GM12864 (cell line): ENCODE measurements around the gene ERICH3.

Experiments
- DNase-seq: peaks from one replicate; pipeline ENCODE4 v3.0.0-alpha.2; 2011; ENCODE audit warnings: low read depth
- H3K4me3 ChIP-seq: 2 replicates; pipeline ENCODE4 v1.5.1; 2011; ENCODE audit warnings: mild to moderate bottlenecking, low read depth, low read length, control low read depth
- TF ChIP-seq, protein P1 (sequence below): IDR thresholded peaks from 2 replicates; pipeline ENCODE4 v1.5.1; 2011; ENCODE audit warnings: low read depth, mild to moderate bottlenecking, moderate library complexity, low read length, control low read depth, inconsistent platforms; ENCODE audit errors: missing control alignments

ERICH3 gene

DNA sequence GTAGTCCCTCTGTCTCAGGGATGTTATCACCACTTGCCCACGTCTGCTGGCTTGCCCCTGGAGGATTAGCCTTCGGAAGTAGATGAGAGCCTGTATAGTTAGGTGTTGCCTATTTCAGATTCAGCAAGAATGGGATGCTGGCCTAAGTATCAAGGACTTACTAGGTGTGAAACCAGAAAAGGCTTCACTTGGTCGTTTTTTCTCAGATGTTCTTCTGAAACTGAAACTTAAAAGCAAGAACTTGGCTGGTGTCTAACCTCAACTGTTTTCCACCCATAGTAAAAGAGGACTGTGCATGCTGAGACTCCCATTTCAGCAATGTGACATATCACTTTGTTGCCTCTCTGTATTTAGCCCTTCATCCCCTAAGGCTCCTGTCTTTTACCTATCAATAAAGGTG is 94.2 kb downstream of the ERICH3 start:
- peak; percentile 56 for DNase-seq
- H3K4me3 ChIP-seq = no peak overlapping the region
- TF ChIP-seq, protein P1, sequence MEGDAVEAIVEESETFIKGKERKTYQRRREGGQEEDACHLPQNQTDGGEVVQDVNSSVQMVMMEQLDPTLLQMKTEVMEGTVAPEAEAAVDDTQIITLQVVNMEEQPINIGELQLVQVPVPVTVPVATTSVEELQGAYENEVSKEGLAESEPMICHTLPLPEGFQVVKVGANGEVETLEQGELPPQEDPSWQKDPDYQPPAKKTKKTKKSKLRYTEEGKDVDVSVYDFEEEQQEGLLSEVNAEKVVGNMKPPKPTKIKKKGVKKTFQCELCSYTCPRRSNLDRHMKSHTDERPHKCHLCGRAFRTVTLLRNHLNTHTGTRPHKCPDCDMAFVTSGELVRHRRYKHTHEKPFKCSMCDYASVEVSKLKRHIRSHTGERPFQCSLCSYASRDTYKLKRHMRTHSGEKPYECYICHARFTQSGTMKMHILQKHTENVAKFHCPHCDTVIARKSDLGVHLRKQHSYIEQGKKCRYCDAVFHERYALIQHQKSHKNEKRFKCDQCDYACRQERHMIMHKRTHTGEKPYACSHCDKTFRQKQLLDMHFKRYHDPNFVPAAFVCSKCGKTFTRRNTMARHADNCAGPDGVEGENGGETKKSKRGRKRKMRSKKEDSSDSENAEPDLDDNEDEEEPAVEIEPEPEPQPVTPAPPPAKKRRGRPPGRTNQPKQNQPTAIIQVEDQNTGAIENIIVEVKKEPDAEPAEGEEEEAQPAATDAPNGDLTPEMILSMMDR = no peak

DNA sequence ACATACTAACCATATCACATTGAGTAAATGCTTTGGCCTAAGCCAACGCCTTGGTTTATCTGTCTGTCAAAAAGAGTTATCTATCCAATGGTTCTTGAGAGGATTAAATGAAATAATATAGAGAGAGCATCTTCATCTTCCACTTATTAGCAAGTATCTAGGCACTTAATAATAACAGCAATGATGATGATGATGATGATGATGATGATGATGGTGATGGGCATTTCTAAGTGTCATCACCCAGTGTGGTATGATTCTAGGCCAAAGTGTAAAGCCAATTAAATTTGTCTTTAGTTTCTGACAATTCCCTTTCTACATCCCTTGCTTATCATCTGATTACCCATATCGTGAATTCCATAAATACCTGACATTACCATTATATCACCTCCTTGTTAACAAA is 95.5 kb downstream of the ERICH3 start:
- no peak overlapping the region for H3K4me3 ChIP-seq
- TF ChIP-seq, protein P1 = no peak
- no peak for DNase-seq

DNA sequence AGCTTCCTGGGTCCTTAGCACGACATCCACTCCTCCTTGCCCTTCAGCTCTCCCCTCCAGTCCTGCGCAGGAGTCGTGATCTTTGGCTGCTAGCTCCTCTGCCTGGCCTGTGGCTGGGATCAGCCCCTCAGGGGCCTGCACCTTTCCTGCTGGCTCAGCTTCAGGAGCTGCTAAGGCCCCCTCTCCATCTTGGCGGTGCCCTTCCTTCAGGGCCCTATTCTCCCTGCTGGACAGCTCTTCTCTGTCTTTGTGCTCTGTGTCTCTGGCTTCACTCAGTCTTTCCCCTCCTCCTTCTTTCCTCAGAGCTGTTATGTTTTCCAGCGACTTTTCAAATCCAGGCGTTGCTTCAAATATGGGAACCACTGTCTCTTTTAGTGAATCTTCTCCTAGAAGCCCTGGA is 101.7 kb downstream of the ERICH3 start:
- no peak for DNase-seq
- no peak overlapping the region for H3K4me3 ChIP-seq
- TF ChIP-seq, protein P1 = no peak

- no peak overlapping the region for H3K4me3 ChIP-seq
- TF ChIP-seq, protein P1 = no peak
- no peak for DNase-seq
These were observed 102.1 kb downstream of the ERICH3 start for GRCh38 chr1:74571493-74571800.

DNA sequence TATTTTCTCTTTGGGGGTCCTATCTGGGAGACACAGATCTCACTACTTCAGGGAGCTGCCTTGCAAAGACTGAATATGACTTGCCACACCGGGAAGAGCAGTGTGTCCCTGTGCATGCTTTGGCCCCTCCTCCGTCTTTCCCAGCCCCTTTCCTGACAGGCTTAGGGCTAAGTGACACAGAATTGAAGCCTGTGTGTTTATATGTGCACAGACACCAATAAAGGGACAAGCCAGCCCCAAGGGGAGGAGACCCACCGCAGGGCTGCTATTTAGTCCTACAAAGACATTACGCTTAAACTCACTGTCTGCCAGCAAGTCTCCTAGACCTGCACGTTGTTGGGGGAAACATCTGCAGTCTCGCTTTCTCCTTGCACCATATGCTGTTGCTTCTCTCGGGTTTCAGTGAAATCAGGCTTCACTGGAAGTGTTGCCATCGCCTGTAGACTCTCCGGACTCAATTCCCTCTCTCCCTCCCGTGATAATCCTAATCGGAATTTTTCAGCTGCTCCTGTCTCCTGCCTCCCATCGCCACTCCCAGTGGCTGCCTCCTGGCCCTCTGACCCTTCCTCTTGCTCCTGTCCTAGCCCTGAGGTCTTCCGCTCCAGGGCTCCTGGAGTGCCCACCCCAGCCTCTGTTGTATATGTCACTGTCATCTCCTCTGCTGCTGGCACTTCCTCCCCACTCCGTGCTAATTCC is 102.6 kb downstream of the ERICH3 start:
- no peak for DNase-seq
- TF ChIP-seq, protein P1 = no peak

GRCh38 chr1:74549932-74550331 is 123.7 kb downstream of the ERICH3 start:
- TF ChIP-seq, protein P1 = no peak
- no peak for DNase-seq
- no peak overlapping the region for H3K4me3 ChIP-seq

More for the DNA sequence above, 102.6 kb downstream of the ERICH3 start:
- H3K4me3 ChIP-seq = no peak overlapping the region
